Measurements from ENCODE around the gene HEATR5A. TPM values are rescaled to one million over a fixed set of nuclear protein-coding genes. Genes with fewer than 3 reads are reported as not detected.

Gene HEATR5A
- total and polyA plus RNA-seq, 2 of the 13 experiments (the other 11 are each of a cell fraction or from before 2014, with no cell fraction given): 36.4 to 105 TPM

- TF ChIP-seq ARID4A (CRISPR knock-in tag; IDR thresholded peaks at IDR 0.05; ENCODE audit: borderline replicate concordance) (peak; percentile 60; the same call in 1 of the 2 replicates), TBX2 (CRISPR knock-in tag; IDR thresholded peaks at IDR 0.05; ENCODE audit: borderline replicate concordance) (peak; percentile 94), AHDC1 (CRISPR knock-in tag; IDR thresholded peaks at IDR 0.05; ENCODE audit: borderline replicate concordance) (no peak), IRF1 (CRISPR knock-in tag; IDR thresholded peaks at IDR 0.05; ENCODE audit: low read depth) (no peak), NR3C1 (CRISPR knock-in tag; IDR thresholded peaks at IDR 0.05) (no peak), SYNCRIP (IDR thresholded peaks at IDR 0.05; ENCODE audit: insufficient read depth, low read depth, low read length) (no peak), MXI1 (IDR thresholded peaks at IDR 0.05; ENCODE audit: borderline replicate concordance, low read depth, low read length) (no peak), PTBP1 (IDR thresholded peaks at IDR 0.05; ENCODE audit: low read depth, low read length, poor library complexity, severe bottlenecking) (no peak), CENPX (CRISPR knock-in tag; IDR thresholded peaks at IDR 0.05) (no peak), ZIK1 (CRISPR knock-in tag; IDR thresholded peaks at IDR 0.05; ENCODE audit: borderline replicate concordance, low read depth) (no peak; the same call in 1 of the 2 replicates), NR0B2 (CRISPR knock-in tag; IDR thresholded peaks at IDR 0.05) (no peak), SMC3 (IDR thresholded peaks at IDR 0.05; ENCODE audit: low read length) (no peak), ZC3H13 (CRISPR knock-in tag; IDR thresholded peaks at IDR 0.05) (no peak)
Measured at GRCh38 chr14:31261859-31262731, 158.3 kb downstream of the HEATR5A start (continued).
